ENCODE results near the gene GRIK2.

DNA sequence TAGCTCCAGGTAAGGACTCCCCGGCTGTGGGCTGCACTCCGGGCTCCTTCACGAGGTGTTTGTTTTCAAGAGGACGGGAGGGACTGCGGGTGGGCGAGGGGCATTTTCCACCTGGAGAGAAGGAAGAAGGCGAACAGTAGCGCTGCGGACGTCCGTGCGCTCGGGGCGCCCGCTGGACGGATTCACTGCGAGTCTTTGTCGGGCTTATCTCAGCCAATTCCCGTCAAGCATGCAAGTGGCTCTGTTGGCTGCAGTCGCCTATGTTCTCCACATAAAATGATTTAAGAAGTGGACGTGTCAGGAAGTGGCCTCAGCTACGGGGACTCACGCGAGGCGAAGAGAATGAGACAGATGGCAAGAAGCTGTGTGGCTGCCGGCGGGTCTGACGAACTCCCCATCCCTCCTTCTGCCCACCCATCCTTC lies 332 bp downstream of the GRIK2 start:
- TF ChIP-seq, protein P1, sequence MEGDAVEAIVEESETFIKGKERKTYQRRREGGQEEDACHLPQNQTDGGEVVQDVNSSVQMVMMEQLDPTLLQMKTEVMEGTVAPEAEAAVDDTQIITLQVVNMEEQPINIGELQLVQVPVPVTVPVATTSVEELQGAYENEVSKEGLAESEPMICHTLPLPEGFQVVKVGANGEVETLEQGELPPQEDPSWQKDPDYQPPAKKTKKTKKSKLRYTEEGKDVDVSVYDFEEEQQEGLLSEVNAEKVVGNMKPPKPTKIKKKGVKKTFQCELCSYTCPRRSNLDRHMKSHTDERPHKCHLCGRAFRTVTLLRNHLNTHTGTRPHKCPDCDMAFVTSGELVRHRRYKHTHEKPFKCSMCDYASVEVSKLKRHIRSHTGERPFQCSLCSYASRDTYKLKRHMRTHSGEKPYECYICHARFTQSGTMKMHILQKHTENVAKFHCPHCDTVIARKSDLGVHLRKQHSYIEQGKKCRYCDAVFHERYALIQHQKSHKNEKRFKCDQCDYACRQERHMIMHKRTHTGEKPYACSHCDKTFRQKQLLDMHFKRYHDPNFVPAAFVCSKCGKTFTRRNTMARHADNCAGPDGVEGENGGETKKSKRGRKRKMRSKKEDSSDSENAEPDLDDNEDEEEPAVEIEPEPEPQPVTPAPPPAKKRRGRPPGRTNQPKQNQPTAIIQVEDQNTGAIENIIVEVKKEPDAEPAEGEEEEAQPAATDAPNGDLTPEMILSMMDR (IDR thresholded peaks at IDR 0.05) = no peak
- no peak for TF ChIP-seq JUND (IDR thresholded peaks at IDR 0.05)
- TF ChIP-seq, protein P2, sequence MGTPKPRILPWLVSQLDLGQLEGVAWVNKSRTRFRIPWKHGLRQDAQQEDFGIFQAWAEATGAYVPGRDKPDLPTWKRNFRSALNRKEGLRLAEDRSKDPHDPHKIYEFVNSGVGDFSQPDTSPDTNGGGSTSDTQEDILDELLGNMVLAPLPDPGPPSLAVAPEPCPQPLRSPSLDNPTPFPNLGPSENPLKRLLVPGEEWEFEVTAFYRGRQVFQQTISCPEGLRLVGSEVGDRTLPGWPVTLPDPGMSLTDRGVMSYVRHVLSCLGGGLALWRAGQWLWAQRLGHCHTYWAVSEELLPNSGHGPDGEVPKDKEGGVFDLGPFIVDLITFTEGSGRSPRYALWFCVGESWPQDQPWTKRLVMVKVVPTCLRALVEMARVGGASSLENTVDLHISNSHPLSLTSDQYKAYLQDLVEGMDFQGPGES (IDR thresholded peaks at IDR 0.05; ENCODE audit: low read depth, low read length) = no peak
- TF ChIP-seq, protein P3, sequence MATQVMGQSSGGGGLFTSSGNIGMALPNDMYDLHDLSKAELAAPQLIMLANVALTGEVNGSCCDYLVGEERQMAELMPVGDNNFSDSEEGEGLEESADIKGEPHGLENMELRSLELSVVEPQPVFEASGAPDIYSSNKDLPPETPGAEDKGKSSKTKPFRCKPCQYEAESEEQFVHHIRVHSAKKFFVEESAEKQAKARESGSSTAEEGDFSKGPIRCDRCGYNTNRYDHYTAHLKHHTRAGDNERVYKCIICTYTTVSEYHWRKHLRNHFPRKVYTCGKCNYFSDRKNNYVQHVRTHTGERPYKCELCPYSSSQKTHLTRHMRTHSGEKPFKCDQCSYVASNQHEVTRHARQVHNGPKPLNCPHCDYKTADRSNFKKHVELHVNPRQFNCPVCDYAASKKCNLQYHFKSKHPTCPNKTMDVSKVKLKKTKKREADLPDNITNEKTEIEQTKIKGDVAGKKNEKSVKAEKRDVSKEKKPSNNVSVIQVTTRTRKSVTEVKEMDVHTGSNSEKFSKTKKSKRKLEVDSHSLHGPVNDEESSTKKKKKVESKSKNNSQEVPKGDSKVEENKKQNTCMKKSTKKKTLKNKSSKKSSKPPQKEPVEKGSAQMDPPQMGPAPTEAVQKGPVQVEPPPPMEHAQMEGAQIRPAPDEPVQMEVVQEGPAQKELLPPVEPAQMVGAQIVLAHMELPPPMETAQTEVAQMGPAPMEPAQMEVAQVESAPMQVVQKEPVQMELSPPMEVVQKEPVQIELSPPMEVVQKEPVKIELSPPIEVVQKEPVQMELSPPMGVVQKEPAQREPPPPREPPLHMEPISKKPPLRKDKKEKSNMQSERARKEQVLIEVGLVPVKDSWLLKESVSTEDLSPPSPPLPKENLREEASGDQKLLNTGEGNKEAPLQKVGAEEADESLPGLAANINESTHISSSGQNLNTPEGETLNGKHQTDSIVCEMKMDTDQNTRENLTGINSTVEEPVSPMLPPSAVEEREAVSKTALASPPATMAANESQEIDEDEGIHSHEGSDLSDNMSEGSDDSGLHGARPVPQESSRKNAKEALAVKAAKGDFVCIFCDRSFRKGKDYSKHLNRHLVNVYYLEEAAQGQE (IDR thresholded peaks at IDR 0.05; ENCODE audit: low read depth, low read length) = no peak
- TF ChIP-seq, protein P4, sequence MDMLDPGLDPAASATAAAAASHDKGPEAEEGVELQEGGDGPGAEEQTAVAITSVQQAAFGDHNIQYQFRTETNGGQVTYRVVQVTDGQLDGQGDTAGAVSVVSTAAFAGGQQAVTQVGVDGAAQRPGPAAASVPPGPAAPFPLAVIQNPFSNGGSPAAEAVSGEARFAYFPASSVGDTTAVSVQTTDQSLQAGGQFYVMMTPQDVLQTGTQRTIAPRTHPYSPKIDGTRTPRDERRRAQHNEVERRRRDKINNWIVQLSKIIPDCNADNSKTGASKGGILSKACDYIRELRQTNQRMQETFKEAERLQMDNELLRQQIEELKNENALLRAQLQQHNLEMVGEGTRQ (IDR thresholded peaks at IDR 0.05; ENCODE audit: borderline replicate concordance, low read depth, low read length) = no peak
- TF ChIP-seq EP300 (IDR thresholded peaks at IDR 0.05; ENCODE audit: borderline replicate concordance in 1 of 2, low read depth in 1 of 2, low read length in 1 of 2) = no peak
- no peak for TF ChIP-seq EZH2phosphoT487 (IDR thresholded peaks at IDR 0.05; ENCODE audit: borderline replicate concordance, low read depth)
- TF ChIP-seq FOXJ3 (CRISPR knock-in tag; IDR thresholded peaks at IDR 0.05) = no peak
- no peak for TF ChIP-seq RAD21 (IDR thresholded peaks at IDR 0.05; ENCODE audit: low read length)
- TF ChIP-seq TEAD4 (IDR thresholded peaks at IDR 0.05; ENCODE audit: borderline replicate concordance, insufficient read depth) = no peak
- TF ChIP-seq, protein P5, sequence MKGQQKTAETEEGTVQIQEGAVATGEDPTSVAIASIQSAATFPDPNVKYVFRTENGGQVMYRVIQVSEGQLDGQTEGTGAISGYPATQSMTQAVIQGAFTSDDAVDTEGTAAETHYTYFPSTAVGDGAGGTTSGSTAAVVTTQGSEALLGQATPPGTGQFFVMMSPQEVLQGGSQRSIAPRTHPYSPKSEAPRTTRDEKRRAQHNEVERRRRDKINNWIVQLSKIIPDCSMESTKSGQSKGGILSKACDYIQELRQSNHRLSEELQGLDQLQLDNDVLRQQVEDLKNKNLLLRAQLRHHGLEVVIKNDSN (IDR thresholded peaks at IDR 0.05; ENCODE audit: borderline replicate concordance, low read depth) = no peak
- no peak for TF ChIP-seq RCOR1 (IDR thresholded peaks at IDR 0.05; ENCODE audit: low read length)
- TF ChIP-seq, protein P6, sequence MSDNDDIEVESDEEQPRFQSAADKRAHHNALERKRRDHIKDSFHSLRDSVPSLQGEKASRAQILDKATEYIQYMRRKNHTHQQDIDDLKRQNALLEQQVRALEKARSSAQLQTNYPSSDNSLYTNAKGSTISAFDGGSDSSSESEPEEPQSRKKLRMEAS (IDR thresholded peaks at IDR 0.05; ENCODE audit: low read depth) = no peak
